Lower leg skin (tissue), 3 donors: ENCODE results near the gene IFI27.

Experiments
- POLR2A ChIP-seq, 2 donors: fragments of 450-650 bp; IDR thresholded peaks; one replicate each; pipeline ENCODE4 v1.6.1; 2016 to 2017; ENCODE audit warnings: antibody characterized with exemption in 2 of 2, mild to moderate bottlenecking in 1 of 2, moderate library complexity in 1 of 2
- TF ChIP-seq, protein P1 (sequence below), 3 donors: fragments of 450-650 bp; IDR thresholded peaks; one replicate each; pipeline ENCODE4 v1.5.1; 2016; ENCODE audit warnings: antibody characterized with exemption in 3 of 3, mild to moderate bottlenecking in 3 of 3, moderate library complexity in 2 of 3

DNA sequence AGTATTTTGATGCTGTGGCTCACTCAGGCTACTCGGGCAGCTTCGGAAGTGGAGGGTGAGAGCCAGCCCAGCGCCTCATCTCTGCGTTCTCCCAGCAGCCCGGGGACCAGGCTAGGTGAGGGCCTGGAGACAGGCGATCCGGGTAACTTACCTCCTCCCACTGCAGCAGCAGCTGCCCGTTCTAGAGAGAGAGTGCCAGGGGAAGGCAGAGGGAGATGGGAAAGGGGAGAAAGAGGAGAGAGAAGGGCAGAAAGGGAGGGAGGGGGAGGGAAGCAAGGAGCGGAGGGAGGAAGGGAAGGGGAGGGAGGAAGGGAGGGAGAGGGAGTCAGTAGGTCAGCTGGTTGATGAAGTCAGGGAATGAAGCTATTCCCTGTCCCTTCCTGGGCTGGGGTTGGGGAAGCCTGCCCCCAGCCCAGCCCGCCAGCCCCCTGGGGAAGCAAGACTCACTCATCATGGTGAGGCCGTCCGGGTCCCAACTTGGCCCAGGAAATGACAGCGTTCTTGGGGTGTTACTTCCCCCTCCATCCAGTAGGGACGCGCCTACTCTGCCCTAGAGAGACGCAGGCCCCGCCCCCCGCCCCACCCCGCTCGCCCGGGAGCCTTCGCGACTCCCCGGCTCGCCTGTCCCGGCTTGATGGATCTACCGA is 18.7 kb downstream of the IFI27 start, which contains the start of gene IFI27L2:
- TF ChIP-seq, protein P1, sequence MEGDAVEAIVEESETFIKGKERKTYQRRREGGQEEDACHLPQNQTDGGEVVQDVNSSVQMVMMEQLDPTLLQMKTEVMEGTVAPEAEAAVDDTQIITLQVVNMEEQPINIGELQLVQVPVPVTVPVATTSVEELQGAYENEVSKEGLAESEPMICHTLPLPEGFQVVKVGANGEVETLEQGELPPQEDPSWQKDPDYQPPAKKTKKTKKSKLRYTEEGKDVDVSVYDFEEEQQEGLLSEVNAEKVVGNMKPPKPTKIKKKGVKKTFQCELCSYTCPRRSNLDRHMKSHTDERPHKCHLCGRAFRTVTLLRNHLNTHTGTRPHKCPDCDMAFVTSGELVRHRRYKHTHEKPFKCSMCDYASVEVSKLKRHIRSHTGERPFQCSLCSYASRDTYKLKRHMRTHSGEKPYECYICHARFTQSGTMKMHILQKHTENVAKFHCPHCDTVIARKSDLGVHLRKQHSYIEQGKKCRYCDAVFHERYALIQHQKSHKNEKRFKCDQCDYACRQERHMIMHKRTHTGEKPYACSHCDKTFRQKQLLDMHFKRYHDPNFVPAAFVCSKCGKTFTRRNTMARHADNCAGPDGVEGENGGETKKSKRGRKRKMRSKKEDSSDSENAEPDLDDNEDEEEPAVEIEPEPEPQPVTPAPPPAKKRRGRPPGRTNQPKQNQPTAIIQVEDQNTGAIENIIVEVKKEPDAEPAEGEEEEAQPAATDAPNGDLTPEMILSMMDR (IDR thresholded peaks at IDR 0.05) = no peak
- TF ChIP-seq POLR2A (IDR thresholded peaks at IDR 0.05) = no peak
